OCI-LY1 (cell line): ENCODE results near the gene TERB2.
"Not testable (repeated sequence)": the region's sequence is repeated elsewhere in the genome, so short reads cannot be mapped to it uniquely, and the experiment has no call there.

Experiments used
- EZH2 ChIP-seq: fragments of 200-600 bp; sonication (generic), shearing (Covaris generic); IDR thresholded peaks from 2 replicates; pipeline ENCODE4 v1.8.0; 2017; ENCODE audit warnings: borderline replicate concordance, mixed run types, mild to moderate bottlenecking, antibody characterized with exemption, low read length, moderate library complexity, mixed read lengths
- TF ChIP-seq, protein P1 (sequence below): fragments of 200-600 bp; sonication (generic), shearing (Covaris generic); IDR thresholded peaks from 2 replicates; pipeline ENCODE4 v1.5.1; 2017; ENCODE audit warnings: mild to moderate bottlenecking, antibody characterized with exemption, low read length, moderate library complexity, mixed read lengths

- TF ChIP-seq, protein P1, sequence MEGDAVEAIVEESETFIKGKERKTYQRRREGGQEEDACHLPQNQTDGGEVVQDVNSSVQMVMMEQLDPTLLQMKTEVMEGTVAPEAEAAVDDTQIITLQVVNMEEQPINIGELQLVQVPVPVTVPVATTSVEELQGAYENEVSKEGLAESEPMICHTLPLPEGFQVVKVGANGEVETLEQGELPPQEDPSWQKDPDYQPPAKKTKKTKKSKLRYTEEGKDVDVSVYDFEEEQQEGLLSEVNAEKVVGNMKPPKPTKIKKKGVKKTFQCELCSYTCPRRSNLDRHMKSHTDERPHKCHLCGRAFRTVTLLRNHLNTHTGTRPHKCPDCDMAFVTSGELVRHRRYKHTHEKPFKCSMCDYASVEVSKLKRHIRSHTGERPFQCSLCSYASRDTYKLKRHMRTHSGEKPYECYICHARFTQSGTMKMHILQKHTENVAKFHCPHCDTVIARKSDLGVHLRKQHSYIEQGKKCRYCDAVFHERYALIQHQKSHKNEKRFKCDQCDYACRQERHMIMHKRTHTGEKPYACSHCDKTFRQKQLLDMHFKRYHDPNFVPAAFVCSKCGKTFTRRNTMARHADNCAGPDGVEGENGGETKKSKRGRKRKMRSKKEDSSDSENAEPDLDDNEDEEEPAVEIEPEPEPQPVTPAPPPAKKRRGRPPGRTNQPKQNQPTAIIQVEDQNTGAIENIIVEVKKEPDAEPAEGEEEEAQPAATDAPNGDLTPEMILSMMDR: not testable (repeated sequence)
- not testable (repeated sequence) for TF ChIP-seq EZH2
These were observed 27.8 kb upstream of the TERB2 start for GRCh38 chr15:44928658-44929057.
